Hindlimb muscle (tissue), 1 donor: Measurements from ENCODE around the gene SPINK2. TPM values are rescaled to one million over a fixed set of nuclear protein-coding genes. Genes with fewer than 3 reads are reported as not detected.

Experiments used
- DNase-seq: peaks from one replicate; pipeline ENCODE4 v3.0.0-alpha.2; 2013
- polyA plus RNA-seq: library from polyadenylated mRNA; unstranded; fragments of 120-200 nt; gene quantifications from one replicate; pipeline ENCODE4 v1.2.1, GENCODE V29; 2013; ENCODE audit not compliant: insufficient read length

The SPINK2 gene, protein sequence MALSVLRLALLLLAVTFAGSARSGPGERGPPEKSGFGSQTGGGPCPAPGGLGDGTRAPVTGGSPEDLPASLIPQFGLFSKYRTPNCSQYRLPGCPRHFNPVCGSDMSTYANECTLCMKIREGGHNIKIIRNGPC
- not detected for polyA plus RNA-seq

DNA sequence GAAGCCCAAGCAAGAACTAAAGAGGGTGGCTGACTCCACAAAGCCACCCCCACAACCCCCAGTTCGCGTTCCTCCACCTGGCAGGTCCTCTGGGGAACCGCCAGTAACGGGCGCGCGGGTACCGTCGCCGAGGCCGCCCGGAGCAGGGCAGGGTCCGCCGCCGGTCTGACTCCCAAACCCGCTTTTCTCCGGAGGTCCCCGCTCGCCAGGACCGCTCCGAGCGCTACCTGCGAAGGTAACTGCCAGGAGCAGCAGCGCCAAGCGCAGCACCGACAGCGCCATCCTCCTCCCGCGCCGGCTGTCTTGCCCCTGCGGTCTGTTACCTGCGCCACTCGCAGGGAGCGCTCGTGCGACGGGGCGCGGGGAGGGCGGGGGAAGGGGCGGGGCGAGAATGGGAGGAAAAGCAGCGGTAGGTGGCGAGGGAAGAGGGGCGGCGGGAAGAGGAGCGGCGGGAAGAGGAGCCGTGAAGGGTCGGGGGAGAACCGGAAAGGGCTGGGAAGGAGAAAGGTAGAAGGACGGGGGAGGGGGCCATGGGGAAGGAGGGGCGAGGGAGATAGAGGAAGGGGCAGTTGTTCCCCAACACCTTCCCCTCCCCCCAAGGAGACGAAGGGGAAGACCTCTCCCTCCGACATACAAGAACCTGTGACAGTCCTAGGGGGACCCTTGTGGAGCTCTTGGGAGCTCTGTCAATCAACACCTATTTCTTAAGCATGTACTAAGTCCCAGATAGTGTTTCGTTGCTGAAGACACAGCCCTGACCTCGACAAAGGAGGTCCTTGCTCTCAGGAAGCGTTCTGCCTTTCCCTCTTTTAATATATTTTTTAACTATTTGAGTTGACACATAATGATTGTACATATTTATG is at the start of gene SPINK2:
Gene SPINK2, minus strand, starts transcription at position 321 of the 863 bp plus-strand sequence. Its CDS starts 39 bp downstream, at position 282.
- no peak for DNase-seq

DNA sequence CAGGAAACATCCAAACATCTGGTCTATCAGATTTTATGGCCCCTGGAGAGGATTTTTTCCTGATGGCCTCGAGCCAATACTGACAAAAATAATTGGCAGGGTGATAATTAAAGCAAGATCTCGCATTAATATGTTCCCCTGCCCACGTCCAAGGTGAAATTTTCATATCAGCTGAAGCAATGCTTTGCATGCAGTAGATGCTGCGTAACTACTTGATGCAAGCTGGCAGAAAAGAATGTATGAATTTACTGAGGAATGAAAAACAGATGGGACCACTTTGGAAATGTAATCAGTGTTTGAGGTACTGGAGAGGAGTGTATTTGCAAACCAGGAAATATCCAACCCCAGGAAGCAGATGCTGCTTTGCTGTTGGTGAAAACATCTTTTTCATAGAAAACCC is 49.4 kb upstream of the SPINK2 start:
- peak; percentile 69 for DNase-seq

GRCh38 chr4:56863441-56864139 is 42.1 kb upstream of the SPINK2 start:
- DNase-seq: no peak

DNA sequence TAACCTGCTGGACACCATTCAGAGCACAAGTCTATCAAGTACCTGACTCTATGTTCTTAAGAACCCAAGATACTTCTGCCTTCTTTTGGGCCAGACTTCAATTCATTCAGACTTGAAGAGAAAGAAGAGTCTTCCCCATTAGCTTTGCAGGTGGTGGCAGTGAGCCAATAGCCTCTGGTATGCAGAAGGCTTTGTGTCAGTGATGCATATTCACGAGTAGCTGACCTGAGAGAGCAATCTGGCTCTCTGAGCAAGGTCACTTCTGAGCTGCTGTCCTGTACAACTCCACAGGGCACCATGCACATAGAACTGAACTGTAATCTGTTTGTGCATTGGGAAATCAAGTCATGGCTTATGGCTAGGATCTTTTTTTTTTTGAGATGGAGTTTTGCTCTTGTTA is 39.9 kb upstream of the SPINK2 start:
- DNase-seq: no peak

DNA sequence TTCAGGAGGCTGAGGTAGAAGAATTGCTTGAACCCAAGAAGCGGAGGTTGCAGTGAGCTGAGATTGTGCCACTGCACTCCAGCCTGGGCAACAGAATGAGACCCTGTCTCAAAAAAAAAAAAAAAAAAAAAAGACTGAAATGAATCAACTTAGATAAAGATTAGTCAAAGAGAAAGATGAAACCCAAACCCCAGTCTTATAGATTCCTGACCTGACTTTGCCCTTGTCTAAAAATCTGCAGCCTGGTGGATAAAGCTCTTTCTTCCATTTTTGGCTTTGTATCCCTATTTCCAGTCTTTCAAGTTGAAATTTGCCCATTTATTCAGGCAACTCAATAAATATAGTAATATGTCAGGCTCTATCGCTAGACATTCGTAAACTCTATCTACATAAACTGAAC is 39.3 kb upstream of the SPINK2 start:
- no peak for DNase-seq

DNA sequence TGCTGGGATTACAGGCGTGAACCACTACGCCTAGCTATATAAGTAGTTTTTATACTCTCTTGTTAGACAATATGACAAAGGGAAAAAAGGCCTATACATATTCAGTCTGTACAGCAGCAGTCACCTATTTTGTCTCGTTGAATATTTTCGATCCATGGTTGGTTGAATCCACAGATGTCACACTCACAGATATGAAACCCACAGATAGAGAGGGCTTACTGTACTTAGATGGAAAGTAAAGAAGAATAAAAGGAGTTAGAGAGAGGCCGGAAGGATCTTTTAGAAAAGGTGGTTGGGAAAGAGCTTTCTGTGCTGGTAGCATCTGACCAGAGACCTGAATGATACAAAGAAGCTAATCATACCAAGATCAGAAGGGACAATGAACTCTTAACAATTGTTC is 38.3 kb upstream of the SPINK2 start:
- DNase-seq: no peak

- DNase-seq: no peak
These were observed 36.3 kb upstream of the SPINK2 start for GRCh38 chr4:56857601-56858309.

- DNase-seq: peak; percentile 44
These were observed 35.2 kb upstream of the SPINK2 start for GRCh38 chr4:56856656-56857055.

GRCh38 chr4:56850910-56851309 is 29.4 kb upstream of the SPINK2 start:
- no peak for DNase-seq

DNA sequence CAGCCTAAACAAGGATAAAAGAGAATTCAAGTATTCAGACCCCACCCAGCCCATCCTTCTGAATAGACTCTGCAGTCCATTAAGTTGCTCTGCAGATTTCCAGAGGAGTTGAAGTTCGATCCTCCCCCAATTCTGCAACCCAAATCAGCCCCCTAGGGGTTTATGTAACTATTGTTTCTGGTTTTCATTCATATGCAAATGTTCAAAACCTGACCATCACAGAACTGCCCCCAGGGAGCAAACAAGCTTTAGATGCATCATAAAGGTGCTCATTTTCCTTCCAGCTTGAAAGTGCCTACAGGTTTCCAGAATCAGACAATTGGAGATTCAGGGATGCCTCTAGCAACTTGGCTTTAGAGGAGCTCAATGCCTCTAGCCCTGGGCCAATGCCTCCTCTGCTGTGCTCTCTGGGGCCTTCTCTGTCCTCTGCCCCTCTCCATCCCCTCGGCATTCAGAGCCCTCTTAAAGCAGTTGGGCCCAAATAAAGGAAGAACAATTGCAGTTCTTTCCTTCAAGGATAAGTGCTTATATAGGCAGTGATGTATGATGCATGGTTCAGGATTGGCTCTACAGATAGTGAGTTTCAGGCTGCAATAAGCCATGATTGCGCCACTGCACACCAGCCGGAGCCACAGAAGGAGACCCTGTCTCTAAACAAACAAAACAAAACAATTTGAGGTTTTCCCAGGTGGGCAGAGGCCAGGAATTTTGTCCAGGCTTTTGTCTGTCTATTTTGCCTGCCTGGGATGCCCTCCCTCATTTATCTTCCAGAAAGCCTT is 23.5 kb upstream of the SPINK2 start:
- no peak for DNase-seq

- DNase-seq: no peak
These were observed 22.0 kb upstream of the SPINK2 start for GRCh38 chr4:56843421-56843899.

GRCh38 chr4:56840559-56840958 is 19.1 kb upstream of the SPINK2 start:
- no peak for DNase-seq

- no peak for DNase-seq
These were observed 7.5 kb upstream of the SPINK2 start for GRCh38 chr4:56828784-56829535.

GRCh38 chr4:56823933-56824600 is 2.6 kb upstream of the SPINK2 start:
- DNase-seq: no peak

DNA sequence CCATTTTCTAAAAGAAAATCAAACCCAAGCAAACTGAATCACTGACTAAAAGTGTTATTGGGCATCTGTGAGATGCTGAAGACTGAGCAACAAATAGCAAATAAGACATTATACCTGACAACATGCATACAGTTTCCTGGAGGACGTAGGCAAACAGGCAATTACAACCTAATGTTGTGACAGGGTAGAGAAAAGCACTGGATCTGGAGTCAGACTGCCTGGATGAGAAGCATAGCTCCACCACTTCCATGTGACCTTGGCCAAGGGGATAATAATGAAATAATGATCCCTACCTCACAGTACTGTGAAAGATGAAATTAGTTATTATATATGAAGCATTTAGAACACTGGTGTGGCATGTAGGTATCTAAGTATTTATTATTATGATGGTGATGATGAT is 2.7 kb downstream of the SPINK2 start:
- DNase-seq: no peak

- no peak for DNase-seq
These were observed 3.5 kb downstream of the SPINK2 start for GRCh38 chr4:56817840-56818491.

DNA sequence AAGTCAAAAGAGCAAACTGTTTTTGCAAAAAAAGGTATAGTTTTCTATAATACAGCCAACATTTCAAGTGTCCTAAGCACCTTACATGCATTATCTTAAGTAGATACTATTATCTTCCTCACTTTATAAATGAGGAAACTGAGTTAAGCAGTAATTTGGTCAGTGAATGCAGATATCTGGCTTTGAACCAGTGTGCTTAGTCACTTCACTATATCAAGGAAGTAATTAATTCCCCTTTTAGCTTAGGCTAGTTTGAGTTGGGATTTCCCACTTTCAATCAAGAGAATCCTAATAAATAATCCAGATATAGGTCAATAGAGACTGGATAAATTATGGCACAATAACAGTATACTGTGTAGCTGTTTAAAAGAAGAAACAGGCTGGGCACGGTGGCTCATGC is 14.8 kb downstream of the SPINK2 start:
- DNase-seq: no peak

GRCh38 chr4:56804551-56804950 is 16.9 kb downstream of the SPINK2 start:
- DNase-seq: no peak

DNA sequence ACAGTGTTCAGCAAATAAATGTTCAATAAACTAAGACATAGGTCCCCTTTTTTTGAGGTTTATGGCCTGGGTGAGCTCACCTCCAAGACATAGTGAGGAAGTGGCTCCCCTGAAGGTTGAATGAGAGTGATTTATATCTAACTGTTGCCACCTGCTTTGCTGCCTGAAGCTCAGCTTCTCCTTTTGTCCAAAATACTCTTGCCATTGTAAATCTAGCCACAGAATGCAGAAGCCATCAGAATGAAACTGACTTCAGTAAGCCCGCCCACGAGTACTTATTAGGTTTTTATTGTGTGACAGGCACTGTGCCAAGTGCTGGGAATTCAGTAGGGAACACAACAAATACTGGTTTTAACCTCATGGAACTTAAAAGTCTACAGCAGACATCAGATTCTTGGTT is 18.0 kb downstream of the SPINK2 start:
- no peak for DNase-seq
